ENCODE results near the gene CCNF. TPM values are rescaled to one million over a fixed set of nuclear protein-coding genes. Genes with fewer than 3 reads are reported as not detected.

CCNF gene
- total RNA-seq, 1 experiment from 2014 or later, result 60.8 TPM

DNA sequence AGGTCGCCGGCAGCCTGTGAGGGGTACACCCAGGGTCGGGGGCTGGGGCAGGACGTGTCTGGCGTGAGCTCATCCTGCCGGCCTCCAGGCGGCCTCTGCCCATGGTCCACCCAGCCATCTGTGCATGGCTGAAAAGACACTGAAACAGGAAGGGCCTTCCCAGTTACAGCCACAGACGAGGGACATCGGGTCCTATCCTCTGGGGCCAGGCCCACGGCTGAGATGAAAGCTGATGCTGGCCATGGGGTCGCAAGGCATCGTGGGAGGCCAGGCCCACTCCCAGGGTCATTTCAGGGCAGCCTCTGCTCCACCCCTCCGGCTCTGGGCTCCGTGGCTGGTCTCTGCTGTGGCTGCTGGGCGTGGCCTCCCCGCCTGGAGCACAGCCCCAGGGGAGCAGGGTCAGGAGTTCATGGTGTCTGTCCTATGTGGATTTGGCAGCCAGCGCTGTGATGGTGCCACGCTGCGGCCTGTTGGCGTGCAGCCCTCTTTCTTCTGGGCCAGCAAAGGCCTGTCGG, 67.9 kb downstream of the CCNF start (continued):
- TF ChIP-seq, protein P1, sequence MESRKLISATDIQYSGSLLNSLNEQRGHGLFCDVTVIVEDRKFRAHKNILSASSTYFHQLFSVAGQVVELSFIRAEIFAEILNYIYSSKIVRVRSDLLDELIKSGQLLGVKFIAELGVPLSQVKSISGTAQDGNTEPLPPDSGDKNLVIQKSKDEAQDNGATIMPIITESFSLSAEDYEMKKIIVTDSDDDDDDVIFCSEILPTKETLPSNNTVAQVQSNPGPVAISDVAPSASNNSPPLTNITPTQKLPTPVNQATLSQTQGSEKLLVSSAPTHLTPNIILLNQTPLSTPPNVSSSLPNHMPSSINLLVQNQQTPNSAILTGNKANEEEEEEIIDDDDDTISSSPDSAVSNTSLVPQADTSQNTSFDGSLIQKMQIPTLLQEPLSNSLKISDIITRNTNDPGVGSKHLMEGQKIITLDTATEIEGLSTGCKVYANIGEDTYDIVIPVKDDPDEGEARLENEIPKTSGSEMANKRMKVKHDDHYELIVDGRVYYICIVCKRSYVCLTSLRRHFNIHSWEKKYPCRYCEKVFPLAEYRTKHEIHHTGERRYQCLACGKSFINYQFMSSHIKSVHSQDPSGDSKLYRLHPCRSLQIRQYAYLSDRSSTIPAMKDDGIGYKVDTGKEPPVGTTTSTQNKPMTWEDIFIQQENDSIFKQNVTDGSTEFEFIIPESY (IDR thresholded peaks at IDR 0.05; ENCODE audit: extremely low read depth, insufficient replicate concordance, low read length), result no peak
- TF ChIP-seq ELF1 (IDR thresholded peaks at IDR 0.05; ENCODE audit: borderline replicate concordance, low read depth) (no peak), YY1 (IDR thresholded peaks at IDR 0.05; ENCODE audit: extremely low read depth, insufficient replicate concordance, low read depth, low read length) (no peak), CBX3 (IDR thresholded peaks at IDR 0.05; ENCODE audit: low read depth) (no peak), ZNF274 (IDR thresholded peaks at IDR 0.05; ENCODE audit: low read depth, low read length) (no peak), POLR2AphosphoS5 (IDR thresholded peaks at IDR 0.05; ENCODE audit: low read depth, low read length) (no peak), EZH2phosphoT487 (IDR thresholded peaks at IDR 0.05; ENCODE audit: borderline replicate concordance) (no peak)

DNA sequence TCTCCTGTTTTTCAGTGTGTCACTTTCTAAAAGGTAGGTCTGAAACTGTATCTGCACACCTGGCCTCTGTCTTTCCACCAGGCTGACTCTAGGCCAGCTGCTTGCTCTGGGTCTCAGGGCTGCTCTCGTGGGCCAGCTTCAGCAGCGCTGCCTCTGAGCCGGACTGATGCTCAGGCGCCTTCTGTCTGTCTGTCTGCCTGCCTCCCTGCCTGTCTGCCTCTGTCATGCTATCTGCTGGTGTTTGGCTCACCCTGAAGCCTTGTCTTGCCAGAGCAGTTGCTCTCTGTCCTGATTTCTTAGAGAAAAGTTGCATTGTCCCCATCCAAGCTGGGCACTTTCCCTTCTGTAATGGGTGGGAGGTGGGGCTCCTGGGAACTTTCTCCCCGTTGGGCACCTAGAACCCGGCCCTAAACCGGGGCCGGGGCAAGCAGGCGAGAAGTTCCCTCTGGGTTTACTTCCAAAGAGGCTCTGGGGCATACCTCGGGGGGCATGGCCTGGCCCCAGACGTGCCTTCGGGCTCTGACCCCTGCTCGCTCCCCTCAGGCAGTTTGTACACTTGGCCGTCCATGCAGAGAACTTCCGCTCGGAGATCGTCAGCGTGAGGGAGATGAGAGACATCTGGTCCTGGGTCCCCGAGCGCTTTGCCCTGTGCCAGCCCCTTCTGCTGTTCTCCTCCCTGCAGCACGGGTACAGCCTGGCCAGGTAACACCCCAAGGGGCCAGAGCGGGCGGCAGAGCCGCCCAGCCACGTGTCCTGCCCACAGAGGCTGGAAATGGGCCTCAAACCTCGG, 68.6 kb downstream of the CCNF start:
- ChIA-PET POLR2A (no interaction called here), RAD21 (ENCODE audit: low non-redundant PET in 1 of 2, low total read pairs in 2 of 2, uncharacterized antibody in 2 of 2, unreplicated experiment in 2 of 2) (no interaction called here), CTCF (no interaction called here)
- TF ChIP-seq EZH2phosphoT487 (IDR thresholded peaks at IDR 0.05; ENCODE audit: borderline replicate concordance), result no peak
- TF ChIP-seq, protein P1 (IDR thresholded peaks at IDR 0.05; ENCODE audit: extremely low read depth, insufficient replicate concordance, low read length), result no peak
- no peak for TF ChIP-seq SIN3A (IDR thresholded peaks at IDR 0.05; ENCODE audit: low read depth)
- TF ChIP-seq JUND (IDR thresholded peaks at IDR 0.05), result no peak
- H3K4me3 ChIP-seq (replicated peaks in 1 of 2; ENCODE audit: low read depth in 1 of 2, low read length in 2 of 2), result no peak overlapping the region
- no peaks in the 10 kb centered on the region for H3K9me3 ChIP-seq (ENCODE audit: control insufficient read depth in 1 of 2, insufficient read depth in 1 of 2, low read depth in 1 of 2, low read length in 2 of 2)
- H3K9me2 ChIP-seq (ENCODE audit: insufficient read depth), result no peaks in the 10 kb centered on the region
- H3K9ac ChIP-seq (ENCODE audit: low read length), result no peak overlapping the region
- no peak overlapping the region for H3K27ac ChIP-seq (ENCODE audit: low read depth, low read length)
- H3K4me1 ChIP-seq (ENCODE audit: control insufficient read depth in 1 of 2, insufficient read depth in 2 of 2, low read length in 2 of 2), result peaks cover 3 to 10% of the 10 kb centered on the region in 2 experiments; a peak in 3 of 4 replicates
- no peaks in the 10 kb centered on the region for H3K79me2 ChIP-seq (ENCODE audit: insufficient read depth, low read length)
- intact Hi-C loops (cut with micrococcal nuclease), result no loop called here
- no peak overlapping the region for H3K4me2 ChIP-seq (ENCODE audit: low read length)
- peaks cover 0 to 4% of the 10 kb centered on the region in 2 experiments; a peak in 1 of 4 replicates for H3K36me3 ChIP-seq (ENCODE audit: control insufficient read depth in 1 of 2, insufficient read depth in 2 of 2, low read length in 2 of 2)
- DNase-seq (ENCODE audit: low read depth, low spot score) (no peak), ATAC-seq (no peak)
- H3K27me3 ChIP-seq (ENCODE audit: insufficient read depth, low read length), result no peaks in the 10 kb centered on the region
- H2AFZ ChIP-seq (ENCODE audit: low read depth, low read length, poor library complexity, severe bottlenecking), result no peak overlapping the region
- BruUV-seq (replicated peaks), result no TSS peak
- no peaks in the 10 kb centered on the region for H4K20me1 ChIP-seq (ENCODE audit: insufficient read depth)
